ENCODE data around the gene SHB.

- TF ChIP-seq CTCF (IDR thresholded peaks at IDR 0.05) (no peak), POLR2AphosphoS5 (IDR thresholded peaks at IDR 0.05; ENCODE audit: insufficient read depth in 1 of 2, low read depth in 1 of 2) (no peak), POLR2A (IDR thresholded peaks at IDR 0.05) (no peak)
These were observed 151.0 kb downstream of the SHB start for GRCh38 chr9:37917801-37918664.
